OCI-LY1 (cell line): ENCODE data around the gene FAM151A.

Source experiments
- CTCF ChIP-seq: fragments of 200-600 bp; sonication (generic), shearing (Covaris generic); IDR thresholded peaks from 2 replicates; pipeline ENCODE4 v1.5.1; 2017; ENCODE audit warnings: mild to moderate bottlenecking, antibody characterized with exemption, low read length, moderate library complexity, mixed read lengths
- EZH2 ChIP-seq: fragments of 200-600 bp; sonication (generic), shearing (Covaris generic); IDR thresholded peaks from 2 replicates; pipeline ENCODE4 v1.8.0; 2017; ENCODE audit warnings: borderline replicate concordance, mixed run types, mild to moderate bottlenecking, antibody characterized with exemption, low read length, moderate library complexity, mixed read lengths

DNA sequence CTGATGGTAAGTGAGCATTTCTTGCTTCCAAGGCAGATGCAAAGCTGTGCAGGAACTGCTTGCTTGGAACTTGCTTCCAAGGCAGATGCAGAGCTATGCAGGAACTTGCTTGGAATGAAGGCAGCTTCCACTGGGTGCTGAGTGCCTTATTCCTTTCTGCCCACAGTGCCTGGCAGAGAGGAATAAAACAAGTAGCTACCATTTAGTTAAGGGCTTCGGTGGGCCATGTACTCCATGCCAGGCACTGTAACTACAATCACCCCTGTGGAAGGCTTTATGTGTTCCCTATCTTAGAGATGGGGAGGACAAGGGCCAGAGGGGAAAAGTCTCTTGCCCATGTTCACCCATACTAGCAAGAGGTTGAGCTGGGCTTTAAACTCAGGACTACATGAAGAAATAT lies 26.6 kb upstream of the FAM151A start:
- TF ChIP-seq CTCF = no peak
- no peak for TF ChIP-seq EZH2
